ENCODE data around the gene PROB1.
"Not testable (repeated sequence)": the region's sequence is repeated elsewhere in the genome, so short reads cannot be mapped to it uniquely, and the experiment has no call there.

Gene PROB1

DNA sequence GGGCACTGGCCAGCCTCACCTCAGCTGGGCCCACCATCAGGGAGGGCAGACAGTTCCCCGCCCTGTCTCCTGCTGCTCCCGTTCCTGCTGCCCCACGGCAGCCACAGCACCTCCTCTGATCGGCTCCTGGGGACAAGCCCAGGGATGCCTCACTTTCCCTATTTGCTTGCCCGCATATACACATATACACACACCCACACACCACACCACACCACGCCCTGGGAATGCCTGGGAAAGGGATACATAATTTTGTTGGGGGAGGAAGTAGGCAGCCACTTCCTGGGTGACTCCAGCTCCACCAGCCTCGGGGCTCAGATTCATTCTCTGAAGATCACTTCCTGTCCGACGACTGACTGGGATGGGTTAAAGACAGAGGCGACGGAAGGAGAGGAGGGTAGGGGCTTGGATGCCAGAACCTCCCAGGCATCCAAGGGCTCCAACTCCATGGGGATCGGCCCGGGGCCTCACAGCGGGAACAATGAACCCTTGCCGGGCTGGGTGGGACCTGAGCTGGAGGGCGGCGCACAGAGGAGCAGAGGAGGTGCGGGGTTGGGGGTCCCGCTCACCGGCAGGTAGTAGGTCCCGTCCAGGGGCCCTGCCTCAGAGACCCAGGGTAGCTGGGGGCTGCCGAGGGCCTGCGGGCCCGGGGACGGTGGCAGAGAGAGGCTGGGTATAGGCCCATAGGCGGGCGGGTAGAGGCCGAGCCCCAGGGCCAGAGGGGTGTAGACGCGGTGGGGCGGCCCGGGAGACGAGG lies 3.2 kb downstream of the PROB1 start:
- DNase-seq, result no peak

DNA sequence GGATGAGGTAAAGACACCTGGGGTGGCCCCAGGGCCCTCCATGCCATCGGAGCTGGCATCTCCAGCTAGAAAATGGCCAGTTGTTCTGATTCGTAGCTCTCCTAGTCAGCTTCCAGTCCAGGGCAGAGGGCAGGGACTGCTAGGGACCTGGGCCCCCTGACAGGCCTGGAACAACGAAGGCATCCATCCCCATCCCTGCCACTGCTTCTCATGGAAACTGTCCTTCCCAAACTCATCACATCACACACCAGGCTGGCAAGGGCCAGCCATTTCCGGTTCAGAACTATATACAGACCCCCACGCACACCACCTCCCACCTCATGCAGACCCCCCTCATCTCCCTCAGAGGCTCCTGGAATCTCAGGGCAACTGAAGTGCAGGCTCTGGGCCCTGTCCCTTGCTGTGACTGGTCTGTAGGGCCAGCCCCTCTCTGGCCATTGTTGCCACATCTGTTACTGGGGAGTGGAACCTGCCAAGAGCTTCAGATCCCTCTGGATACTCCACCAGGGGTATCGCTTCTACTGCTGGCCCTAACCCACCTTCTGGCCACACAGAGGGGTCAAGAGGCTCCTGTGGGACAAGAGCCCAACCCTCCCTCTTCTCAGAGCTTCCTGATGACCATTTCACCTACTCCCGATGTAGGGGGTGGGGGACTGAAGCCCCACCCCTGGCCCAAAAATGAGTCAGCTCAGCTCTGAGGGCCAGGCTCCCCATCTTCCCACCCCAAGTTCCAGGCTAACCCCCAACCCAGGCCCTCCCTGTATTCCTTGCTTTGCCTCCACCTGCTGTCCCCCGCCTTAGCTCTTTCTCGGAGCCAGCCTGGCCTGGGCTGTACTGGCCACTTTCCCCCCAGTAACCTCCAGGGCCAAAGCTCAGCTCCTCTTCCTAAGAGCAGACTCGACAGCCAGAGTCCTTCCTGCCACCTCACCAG lies 4.0 kb downstream of the PROB1 start:
- DNase-seq, result no peak

DNA sequence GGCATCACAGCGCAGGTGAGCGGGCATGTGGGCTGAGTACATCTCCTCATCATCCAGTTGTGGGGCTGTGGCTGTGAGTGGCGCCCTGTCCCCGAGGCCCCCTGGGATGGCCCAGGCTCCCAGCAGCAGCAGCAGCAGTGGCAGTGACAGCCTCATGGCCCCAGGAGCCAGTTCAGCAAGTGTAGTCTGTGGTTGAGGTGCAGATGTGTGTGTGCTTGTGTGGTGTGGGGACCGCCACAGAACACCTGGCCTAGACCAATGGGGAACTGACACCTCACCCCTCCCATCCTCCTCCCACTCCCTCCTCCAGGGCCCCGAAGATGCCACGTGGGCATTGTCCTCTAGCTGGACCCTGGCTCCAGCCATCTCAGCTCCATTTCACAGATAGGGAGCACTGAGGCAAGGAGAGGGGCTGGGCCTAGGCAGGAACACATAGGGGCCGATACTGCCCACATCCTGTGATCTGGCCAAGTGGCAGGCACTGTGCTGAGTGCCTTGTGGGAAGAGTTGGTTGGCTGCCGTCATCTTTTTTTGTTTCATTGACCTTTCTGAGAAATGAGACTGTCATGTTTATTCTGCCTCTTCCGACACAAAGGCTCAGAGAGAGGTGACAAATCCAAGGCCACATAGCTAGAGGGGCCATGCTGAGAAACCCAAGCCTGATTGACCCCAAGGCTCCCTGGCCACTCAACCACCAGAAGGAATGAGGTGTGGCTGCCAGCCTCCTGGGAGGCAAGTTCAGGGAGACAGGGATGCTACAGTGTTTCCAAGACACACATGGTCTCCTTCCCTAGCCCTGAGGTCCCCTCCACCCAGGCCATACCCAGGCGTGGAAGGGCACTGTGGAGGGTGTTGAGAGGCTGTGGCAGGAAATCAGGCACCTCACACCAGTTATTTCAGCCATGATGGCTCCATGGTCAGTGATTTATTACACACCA lies 4.9 kb downstream of the PROB1 start, which contains the start of gene MZB1:
TSS of gene MZB1 (minus strand) at position 213 of the 938 bp plus-strand sequence. CDS start at position 156, 57 bp downstream.
- DNase-seq, result peak; percentile 54

DNA sequence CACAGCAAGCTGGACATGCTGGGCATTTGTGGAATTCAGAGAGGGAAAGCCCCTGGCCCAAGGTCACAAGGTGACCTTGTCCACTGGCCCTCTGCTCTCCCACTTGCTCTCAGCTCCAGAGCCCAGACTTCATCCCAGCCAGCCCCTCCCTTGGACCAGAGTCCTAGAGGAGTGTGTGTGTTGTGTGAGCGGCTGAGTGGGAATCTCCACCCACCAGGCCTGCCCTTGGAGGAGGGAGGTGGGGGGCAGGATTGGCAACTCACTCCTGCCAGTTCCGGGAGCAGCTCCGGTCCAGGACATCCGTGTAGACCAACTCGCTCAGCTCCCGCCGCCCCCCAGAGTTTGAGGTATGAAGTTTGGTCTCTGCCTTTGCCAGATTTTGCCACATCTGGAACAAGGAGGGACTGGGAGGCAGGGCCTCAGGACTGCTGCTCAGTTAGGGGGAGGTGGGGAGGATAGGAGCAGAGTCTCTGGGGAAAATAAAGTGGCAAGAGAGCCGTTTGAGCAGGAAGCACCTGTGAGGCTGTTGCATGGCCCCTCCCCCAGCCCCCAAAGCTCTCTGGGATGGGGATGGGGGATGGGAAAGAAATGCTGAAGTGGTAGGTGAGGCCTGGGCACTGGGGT lies 6.6 kb downstream of the PROB1 start:
- no peak for DNase-seq

DNA sequence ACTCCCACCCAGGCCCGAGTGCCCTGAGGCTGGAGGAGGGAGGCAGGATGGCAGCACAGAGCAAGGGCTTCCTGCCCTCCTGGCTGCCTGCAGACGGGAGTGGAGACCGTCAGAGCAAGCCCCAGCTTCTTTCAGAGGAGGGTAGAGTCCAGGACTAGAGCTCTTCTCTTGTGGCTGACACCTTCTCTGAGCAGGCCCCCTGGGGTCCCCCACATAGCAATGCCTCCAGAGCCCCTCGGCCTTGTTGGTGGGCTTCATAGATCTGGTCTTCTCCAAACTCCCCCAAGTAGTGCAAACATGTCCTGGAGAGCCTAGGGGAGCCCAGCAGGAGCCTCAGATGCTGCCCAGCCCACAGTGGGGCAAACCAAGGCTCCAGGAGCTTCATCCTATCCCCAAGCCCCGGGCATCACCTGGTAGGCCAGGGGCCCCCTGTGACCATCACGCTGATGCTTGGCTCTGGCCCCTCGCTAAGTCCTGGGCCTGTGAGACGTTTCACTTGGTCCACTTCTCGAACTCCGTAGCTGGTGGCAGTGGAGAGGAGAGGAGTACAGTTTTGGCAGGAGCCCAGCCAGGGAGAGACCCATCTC lies 7.2 kb downstream of the PROB1 start:
- no peak for DNase-seq

DNA sequence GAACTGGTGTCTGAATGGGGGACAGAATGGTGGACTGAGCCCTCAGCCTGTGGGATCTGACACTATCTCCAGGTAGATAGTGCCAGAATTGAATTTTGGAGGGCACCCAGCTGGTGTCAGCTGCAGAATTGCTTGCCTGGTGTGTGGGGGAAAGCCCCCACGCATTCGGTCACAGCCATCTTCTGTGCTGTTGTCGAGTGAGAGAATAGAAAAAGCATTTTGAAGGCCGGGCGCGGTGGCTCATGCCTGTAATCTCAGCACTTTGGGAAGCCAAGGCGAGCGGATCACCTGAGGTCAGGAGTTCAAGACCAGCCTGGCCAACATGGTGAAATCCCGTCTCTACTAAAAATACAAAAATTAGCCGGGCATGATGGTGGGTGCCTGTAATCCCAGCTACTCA lies 7.9 kb downstream of the PROB1 start:
- DNase-seq, result not testable (repeated sequence)

DNA sequence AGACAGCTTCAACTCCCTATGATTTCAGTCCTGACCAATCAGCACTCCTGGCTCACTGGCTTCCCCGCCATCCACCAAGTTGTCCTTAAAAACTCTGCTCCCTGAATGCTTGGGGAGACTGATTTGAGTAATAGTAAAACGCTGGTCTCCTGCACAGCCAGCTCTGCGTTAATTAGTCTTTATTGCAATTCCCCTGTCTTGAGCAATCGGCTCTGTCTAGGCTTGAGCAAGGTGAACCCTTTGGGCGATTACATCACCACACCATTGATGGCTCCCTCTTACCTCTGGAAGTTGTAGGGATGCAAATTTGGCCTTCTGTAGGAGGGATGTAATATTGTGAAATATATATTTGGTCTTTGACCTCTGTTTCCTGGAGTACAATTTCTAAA lies 8.9 kb downstream of the PROB1 start:
- DNase-seq, result no peak

DNA sequence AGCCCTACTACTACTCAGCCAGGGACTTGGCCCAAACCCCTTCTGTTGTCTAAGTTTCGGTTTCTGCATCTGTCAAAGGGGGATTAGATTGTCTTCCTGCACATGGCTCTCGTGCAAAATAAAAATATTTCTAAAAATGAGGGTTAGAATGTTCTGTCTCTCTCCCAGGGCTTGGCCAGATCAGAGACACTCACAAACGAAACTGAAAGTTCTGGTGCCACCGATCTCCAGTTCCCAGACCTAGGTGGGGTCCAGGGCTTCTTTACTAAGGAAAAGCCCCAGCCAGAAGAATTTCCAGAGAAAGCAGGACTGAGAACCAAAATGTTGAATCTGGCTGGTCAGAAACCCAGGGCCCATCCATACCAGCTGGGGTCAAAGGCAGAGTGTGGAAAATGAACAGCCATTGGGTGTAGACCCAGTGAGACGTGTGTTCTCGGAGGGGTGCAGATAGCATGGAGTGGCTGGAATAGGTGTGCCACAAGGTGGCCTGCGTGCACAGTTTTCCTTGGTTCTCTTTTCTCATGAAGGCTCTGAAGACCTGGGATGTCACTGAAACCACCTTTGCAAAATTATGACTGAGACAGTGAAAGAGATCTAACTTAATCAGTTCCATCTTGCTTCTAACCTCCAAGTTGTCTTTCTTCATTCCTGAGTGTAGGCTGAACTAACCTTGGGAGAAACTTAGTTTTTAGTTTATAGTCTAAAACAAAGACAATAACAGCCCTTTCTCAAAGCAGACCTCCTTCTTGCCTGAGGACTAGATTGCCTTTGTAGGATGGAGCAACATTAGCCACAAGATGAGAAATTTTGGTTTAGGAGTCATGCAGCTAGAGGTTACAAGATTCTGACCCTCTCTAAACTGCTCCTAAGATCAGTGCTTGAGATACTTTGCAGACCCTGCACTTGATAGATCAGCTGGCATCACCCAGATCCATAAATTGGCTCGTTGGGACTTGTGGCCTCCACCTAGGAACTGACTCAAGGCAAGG lies 9.5 kb downstream of the PROB1 start:
- DNase-seq, result no peak

DNA sequence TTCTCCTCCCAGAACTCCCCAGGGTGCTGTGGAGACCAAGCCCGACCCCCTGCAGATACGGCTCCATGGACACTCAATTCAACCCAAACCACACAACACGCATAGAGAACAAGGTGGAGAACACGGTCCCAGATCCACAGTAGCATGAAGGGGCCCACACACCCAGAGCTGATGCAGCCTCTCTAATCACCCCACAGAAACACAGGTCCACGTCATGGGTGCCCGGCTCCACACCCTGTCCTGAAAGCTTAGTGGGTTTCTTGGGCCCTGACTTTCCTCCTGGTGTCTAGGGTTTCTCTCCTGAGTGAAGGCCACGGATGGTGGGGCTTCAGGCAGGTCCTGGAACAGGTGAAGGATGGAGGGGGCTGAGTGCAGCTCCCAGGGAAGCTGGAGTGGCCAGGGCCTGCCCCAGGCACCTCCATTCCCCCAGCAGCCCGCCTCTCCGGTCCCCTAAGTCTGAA lies 10.3 kb downstream of the PROB1 start:
- no peak for DNase-seq

DNA sequence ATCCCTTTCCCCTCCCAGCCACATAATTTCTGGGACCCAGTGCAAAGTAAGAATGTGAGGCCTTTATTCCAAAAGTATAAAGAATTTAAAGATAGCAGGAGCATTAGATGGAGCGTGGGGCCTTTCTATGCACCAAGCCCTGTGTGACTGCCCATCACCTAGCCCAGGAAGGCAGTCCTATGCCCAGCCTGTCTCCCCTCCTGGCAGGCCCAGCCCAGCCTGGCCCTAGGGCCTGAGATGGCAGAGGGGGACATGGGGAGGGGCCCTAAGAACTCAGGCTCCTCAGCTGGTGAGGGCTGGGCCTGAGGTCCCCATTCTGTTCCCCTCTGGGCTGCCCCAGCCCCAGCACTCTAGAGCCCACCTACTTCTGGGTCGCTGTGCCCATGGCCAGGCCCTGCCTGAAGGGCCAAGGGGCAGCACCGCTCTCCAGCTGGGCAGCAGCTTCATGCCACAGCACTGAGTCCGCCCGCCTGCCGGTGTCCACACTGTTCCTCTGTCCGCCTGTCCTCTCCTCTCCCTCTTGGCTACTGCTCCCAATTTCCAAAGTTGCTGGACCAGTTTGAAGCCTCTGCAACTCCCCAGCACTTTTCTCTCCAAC lies 10.8 kb downstream of the PROB1 start:
- DNase-seq, result no peak

DNA sequence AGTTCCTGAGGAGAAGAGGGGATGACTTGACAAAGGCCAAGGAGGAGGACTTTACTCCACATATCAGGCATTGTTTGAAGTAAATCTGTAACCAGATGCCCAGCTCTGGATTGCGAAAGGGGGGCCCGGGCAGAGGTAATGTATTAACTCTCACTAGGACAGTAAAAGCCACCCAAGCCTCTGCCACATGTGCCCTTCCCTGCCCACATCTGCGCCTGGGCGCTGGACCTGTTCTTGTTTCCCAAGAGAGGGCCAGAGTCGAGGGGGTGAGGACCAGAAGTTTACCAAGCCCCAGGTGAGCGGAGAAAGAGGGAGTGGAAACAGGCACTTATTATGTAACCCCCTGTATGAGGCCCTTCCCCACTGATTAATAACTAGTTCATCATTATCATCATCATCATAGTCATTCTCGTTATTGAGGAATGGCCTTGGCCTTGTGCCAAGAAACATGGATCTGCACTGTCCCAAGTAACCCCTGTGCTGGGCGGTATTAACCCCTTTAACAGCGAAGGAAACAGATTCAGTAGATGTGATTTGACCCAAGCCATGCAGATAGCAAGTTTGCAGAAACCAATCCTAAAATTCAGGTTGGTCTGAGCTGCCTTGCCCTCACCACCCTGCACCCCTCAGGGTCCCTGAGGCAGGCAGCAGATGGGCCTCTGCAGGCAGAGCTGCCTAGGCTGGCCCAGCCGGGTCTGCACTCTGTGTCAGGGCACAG lies 11.5 kb downstream of the PROB1 start, which contains the start of gene SLC23A1:
TSS of gene SLC23A1 (minus strand) at position 23 of the 718 bp plus-strand sequence. CDS start 44 bp downstream, outside the sequence.
- no peak for DNase-seq

DNA sequence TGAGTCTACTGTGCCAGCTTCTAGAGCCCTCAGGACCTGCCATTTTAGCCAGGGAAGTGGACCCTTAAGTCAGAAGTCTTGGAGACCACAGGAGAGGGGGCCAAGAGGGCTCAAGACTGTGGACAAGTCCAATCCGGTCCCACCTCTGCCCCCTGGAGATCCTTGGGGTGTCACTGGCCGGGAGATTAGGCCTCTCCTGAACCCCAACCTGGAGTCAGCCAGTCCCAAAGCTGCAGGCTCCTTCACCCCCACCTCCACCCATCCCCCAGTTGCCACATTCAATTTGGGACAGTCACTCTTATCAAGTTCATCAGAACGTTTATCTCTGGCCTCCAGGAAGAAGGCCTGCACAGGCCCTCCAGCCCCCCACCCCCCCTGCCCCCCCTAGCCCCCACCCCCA lies 12.1 kb downstream of the PROB1 start:
- DNase-seq, result no peak

DNA sequence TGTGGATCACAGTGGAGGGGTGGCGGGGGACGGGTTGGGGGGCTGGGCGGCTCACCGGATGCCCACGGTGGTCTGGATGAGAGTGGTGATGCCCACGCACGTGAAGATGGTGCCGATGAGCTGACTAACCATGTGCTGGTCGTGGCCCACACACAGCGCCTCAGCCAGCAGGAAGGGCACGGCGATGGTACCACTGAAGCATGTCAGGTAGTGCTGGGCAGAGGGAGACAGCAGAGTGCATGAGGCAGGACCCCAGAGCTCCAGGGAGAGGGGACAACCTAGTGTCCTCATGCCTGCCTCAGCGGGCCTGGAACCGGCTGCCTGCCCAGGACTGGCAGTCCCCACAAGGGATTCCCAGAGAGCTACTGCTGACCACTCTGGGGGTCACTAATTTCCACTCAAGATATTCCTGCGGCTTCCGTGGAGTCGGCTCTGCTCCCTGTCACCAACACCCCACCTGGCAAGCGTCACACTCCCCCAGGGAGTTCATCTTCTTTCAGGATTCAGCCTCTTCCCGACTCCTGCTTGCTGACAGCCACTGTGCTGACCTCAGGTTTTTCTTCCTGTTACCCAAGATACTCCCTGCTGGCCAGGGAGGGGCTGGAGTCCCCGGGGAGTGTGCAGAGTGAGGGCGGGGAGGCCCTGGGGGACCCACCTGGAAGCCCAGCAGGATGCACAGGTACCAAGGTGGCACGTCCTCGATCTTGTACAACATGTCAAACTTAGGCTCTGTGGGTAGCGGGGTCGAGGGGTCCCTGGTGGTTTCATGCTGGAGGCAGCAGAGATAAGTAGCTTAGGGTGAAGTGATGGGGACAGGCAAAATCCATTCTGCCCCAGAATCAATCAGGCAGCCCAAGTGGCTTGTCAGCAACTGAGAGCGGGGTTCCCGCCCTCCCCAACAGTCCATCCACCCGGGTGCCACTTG lies 12.8 kb downstream of the PROB1 start:
- DNase-seq, result no peak

DNA sequence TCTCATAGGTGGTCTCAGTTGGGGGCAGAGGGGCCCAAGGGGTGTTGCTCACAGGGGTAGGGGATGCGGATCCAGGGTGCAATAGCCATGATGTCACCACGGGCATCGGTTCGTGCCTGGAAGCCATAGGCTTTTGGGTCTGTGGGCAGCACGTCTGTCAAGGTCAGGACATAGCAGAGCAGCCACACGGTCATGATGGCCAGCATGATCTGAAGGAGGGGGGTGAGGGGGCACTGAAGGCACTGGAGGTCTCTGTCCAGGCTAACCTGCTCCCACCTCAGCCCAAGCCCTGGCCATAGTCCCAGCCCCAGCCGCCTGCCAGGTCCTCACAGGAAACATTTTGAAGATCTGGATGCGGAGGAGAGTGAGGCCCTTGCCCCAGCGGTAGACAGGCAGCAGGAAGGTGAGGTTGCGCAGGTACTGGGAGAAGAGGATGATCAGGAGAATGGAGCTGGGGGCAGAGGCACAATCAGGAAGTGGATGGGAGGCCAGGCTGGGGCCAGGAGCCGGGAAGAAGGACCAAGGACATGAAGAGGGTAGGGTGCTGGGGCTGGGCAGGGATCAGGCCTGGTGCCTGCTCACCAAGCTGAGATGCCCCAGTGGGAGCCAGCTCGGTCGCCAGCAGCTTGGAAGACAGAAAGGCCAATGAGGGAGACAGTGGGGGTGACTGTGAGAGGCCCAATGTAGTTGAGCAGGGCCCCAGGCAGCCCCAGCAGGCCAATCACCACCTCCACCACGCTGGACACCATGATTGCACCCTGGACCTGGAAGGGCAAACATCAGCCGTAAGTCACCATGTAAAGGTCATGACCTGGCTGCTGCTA lies 15.1 kb downstream of the PROB1 start:
- no peak for DNase-seq

DNA sequence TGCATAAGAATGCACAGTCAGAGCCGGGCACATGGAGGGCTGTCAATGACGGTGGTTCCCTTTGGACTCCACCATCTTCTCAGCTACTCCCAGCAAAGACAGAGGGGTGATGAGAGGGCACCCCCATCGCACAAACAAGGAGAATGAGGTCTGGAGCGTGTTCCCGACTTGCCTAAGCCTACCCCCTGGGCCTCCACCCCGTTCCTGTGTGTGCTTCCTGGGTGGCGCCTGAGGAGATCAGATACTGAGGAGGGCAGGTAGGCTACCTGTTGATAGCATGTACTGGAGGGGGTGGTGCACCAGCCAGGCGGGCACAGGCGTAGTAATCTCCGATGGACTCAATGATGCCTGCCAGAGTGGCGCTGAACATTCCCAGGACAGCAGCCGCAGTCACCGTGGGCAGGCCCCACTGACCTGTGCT lies 16.0 kb downstream of the PROB1 start:
- no peak for DNase-seq

DNA sequence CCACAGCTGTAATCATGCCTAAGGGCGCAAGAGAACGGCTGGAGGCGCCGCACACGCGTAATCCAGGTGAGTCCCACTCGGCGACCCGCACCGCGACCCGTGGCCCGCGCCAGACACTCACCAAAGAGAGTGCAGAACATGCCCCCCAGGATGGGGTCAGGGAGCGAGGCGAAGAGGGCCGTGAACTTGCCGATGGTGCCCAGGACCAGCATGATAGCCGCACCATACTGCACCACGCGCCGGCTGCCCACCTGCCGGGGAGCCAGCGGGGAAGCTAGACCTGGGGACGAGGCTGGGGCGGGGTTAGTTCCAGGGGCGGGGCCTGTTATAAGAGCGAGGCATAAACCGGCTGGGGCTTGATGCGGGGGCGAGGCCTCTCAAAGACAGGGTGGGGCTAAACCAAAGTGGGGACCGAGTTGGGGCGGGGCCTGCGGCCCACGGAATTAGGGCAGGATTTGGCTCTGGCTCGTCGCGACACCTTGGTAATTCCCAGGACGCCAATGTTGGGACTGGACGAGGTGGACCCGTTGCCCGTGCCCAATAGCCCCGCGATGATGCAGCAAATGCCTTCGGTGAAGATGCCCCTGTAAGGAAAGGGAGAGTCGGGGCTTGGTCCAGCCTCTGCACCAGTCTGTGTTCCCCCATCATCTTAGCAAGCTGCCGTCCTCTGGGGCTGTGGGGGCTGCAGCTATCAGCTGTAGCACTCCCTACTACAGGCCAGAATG lies 16.6 kb downstream of the PROB1 start:
- no peak for DNase-seq

All from stimulated activated CD4-positive, alpha-beta T cell treated with anti-CD3 and anti-CD28 coated beads, Interleukin-4, amount 100 ng/mL, for 24 hours (primary cell).